Endothelial cell of umbilical vein (primary cell): ENCODE data around the gene ABLIM2. TPM values are rescaled to one million over a fixed set of nuclear protein-coding genes. Genes with fewer than 3 reads are reported as not detected.

Experiments
- BruUV-seq: library from RNA; stranded (reverse); fragments of 400-500 nt; replicated peaks from 2 replicates; lab custom pipeline; 2021; lab: Mats Ljungman, UMichigan
- CTCF ChIA-PET: fragments of 300-600, 350-600 bp; sonication (Branson Sonifier 250); formaldehyde crosslinking; loops from one replicate; lab custom pipeline; 2021; ENCODE audit warnings: antibody characterized with exemption, inconsistent platforms; lab: Charles Lee
- POLR2A ChIA-PET: fragments of 300-600, 350-600 bp; sonication (Branson Sonifier 250); formaldehyde crosslinking; loops from one replicate; lab custom pipeline; 2021; ENCODE audit warnings: antibody characterized with exemption, inconsistent platforms; lab: Charles Lee
- DNase-seq: peaks from one replicate; pipeline ENCODE4 v3.0.0-alpha.2; 2011; ENCODE audit warnings: low read depth, low spot score
- FAIRE-seq: peaks from 2 replicates; lab custom pipeline; 2011; peaks lifted over from hg19 to GRCh38; lab: Jason Lieb, UNC
- H2AFZ ChIP-seq: 2 replicates; pipeline ENCODE4 v1.6.0; 2012; ENCODE audit warnings: low read depth, low read length, control low read depth, inconsistent platforms
- H3K27ac ChIP-seq: 2 replicates; pipeline ENCODE4 v1.5.1; 2011; ENCODE audit warnings: low read depth, mild to moderate bottlenecking, control low read depth, low read length, moderate library complexity; ENCODE audit not compliant: insufficient read depth
- H3K27me3 ChIP-seq, 2 experiments: 2 replicates each; pipeline versions ENCODE4 v1.6.0 to v1.6.1; 2011; ENCODE audit warnings: low read length in 2 of 2, mixed read lengths in 1 of 2; ENCODE audit not compliant: control insufficient read depth in 2 of 2, insufficient read depth in 2 of 2
- H3K36me3 ChIP-seq, 2 experiments: 2 replicates in 1 of 2; 3 replicates in 1 of 2; pipeline ENCODE4 v1.5.1; 2011; ENCODE audit warnings: low read length in 2 of 2, mild to moderate bottlenecking in 1 of 2, moderate library complexity in 1 of 2; ENCODE audit not compliant: control insufficient read depth in 2 of 2, insufficient read depth in 2 of 2; ENCODE audit errors: extremely low read depth in 1 of 2
- H3K4me1 ChIP-seq: 3 replicates; pipeline ENCODE4 v1.5.1; 2011; ENCODE audit warnings: mild to moderate bottlenecking, low read length; ENCODE audit not compliant: control insufficient read depth, insufficient read depth; ENCODE audit errors: extremely low read depth
- H3K4me2 ChIP-seq: 2 replicates; pipeline ENCODE4 v1.6.1; 2011; ENCODE audit warnings: low read length, control low read depth, mixed read lengths; ENCODE audit not compliant: insufficient read depth
- H3K4me3 ChIP-seq, 3 experiments: fragments of 200-600 bp in 1 of 3; sonication (generic), shearing (Covaris generic) in 1 of 3; replicated peaks in 1 of 3; 2 replicates each; pipeline ENCODE4 v1.5.1; 2011 to 2016; ENCODE audit warnings: control low read depth in 3 of 3, low read length in 3 of 3, mild to moderate bottlenecking in 2 of 3, inconsistent platforms in 1 of 3, low read depth in 1 of 3, moderate library complexity in 1 of 3; ENCODE audit not compliant: insufficient read depth in 1 of 3
- H3K79me2 ChIP-seq: 2 replicates; pipeline ENCODE4 v1.6.0; 2012; ENCODE audit warnings: low read length, inconsistent platforms; ENCODE audit not compliant: control insufficient read depth, insufficient read depth
- H3K9ac ChIP-seq: replicated peaks from 2 replicates; pipeline ENCODE3; 2011; ENCODE audit warnings: low read length, control low read depth; ENCODE audit not compliant: insufficient read depth; ENCODE audit errors: extremely low read depth
- H3K9me1 ChIP-seq: replicated peaks from 3 replicates; pipeline ENCODE4 v1.6.0; 2011; ENCODE audit warnings: mild to moderate bottlenecking, low read length; ENCODE audit not compliant: control insufficient read depth, insufficient read depth; ENCODE audit errors: extremely low read depth
- H3K9me3 ChIP-seq: replicated peaks from 2 replicates; pipeline ENCODE4 v1.5.1; 2012; ENCODE audit warnings: low read length, inconsistent platforms; ENCODE audit not compliant: control insufficient read depth, insufficient read depth
- H4K20me1 ChIP-seq: replicated peaks from 2 replicates; pipeline ENCODE3; 2011; ENCODE audit warnings: mild to moderate bottlenecking, low read length; ENCODE audit not compliant: control insufficient read depth, insufficient read depth; ENCODE audit errors: extremely low read depth
- EZH2 ChIP-seq: IDR thresholded peaks from 2 replicates; pipeline ENCODE4 v1.6.1; 2012; ENCODE audit warnings: borderline replicate concordance, low read depth, mild to moderate bottlenecking, moderate library complexity, low read length, inconsistent platforms; ENCODE audit not compliant: severe bottlenecking
- FOS ChIP-seq: IDR thresholded peaks from 2 replicates; pipeline ENCODE4 v1.6.1; 2011; ENCODE audit warnings: mild to moderate bottlenecking, low read length, moderate library complexity, borderline replicate concordance; ENCODE audit not compliant: insufficient read depth
- GATA2 ChIP-seq: IDR thresholded peaks from 2 replicates; pipeline ENCODE4 v1.7.0; 2011; ENCODE audit warnings: low read depth, mild to moderate bottlenecking, moderate library complexity, mixed read lengths, low read length; ENCODE audit not compliant: insufficient read length, insufficient read depth
- JUN ChIP-seq: IDR thresholded peaks from 2 replicates; pipeline ENCODE4 v1.6.1; 2011; ENCODE audit warnings: borderline replicate concordance, low read depth; ENCODE audit not compliant: insufficient read length, insufficient read depth
- MYC ChIP-seq: IDR thresholded peaks from one replicate; pipeline ENCODE4 v1.6.1; 2011; ENCODE audit warnings: mild to moderate bottlenecking, low read depth, low read length
- POLR2A ChIP-seq: IDR thresholded peaks from 2 replicates; pipeline ENCODE4 v1.6.1; 2012; ENCODE audit warnings: low read depth, mild to moderate bottlenecking, control low read depth, low read length
- POLR2AphosphoS5 ChIP-seq: IDR thresholded peaks from 2 replicates; pipeline ENCODE4 v1.6.1; 2012; ENCODE audit warnings: low read depth, mild to moderate bottlenecking, control low read depth, low read length, moderate library complexity; ENCODE audit not compliant: insufficient read depth
- dilution Hi-C: fragments of 300-500 bp; cut with MboI; formaldehyde crosslinking; loops from one replicate; pipeline ENCODE4 v1.15.0; 2019; ENCODE audit warnings: low sequenced_read_pairs; ENCODE audit not compliant: extremely low pct_ligation_motif_present
- intact Hi-C: fragments of 100-400 bp; cut with micrococcal nuclease; formaldehyde crosslinking; loops from one replicate; pipeline ENCODE4 v1.10.0; 2022
- polyA plus RNA-seq, 4 experiments: library from polyadenylated mRNA; depleted of rRNA in 3 of 4; stranded (reverse) in 3 of 4; unstranded in 1 of 4; fragments of >200 nt; gene quantifications; 2 replicates each; pipeline versions ENCODE4 v1.2.1 to v1.2.3, GENCODE V29; 2011 to 2012; ENCODE audit warnings: missing spikeins in 1 of 4
- total RNA-seq: library from RNA; stranded (reverse); gene quantifications from 2 replicates; pipeline ENCODE4 v1.2.3, GENCODE V29; 2021
- TF ChIP-seq, protein P1 (sequence below), 2 donors: IDR thresholded peaks; 1 replicate in 1 of 2; 2 replicates in 1 of 2; pipeline ENCODE4 v1.5.1; 2011; ENCODE audit warnings: low read length in 2 of 2, mild to moderate bottlenecking in 2 of 2, moderate library complexity in 2 of 2, control low read depth in 1 of 2, inconsistent platforms in 1 of 2, low read depth in 1 of 2; ENCODE audit not compliant: insufficient read depth in 1 of 2; ENCODE audit errors: extremely low read depth in 1 of 2
- TF ChIP-seq, protein P2 (sequence below): IDR thresholded peaks from 2 replicates; pipeline ENCODE4 v1.6.1; 2011; ENCODE audit not compliant: insufficient read depth, insufficient read length

Gene ABLIM2
- total and polyA plus RNA-seq, 2 donors (not counting 3 experiments of a cell fraction or from before 2014, with no cell fraction given), result 0.28 to 0.66 TPM

DNA sequence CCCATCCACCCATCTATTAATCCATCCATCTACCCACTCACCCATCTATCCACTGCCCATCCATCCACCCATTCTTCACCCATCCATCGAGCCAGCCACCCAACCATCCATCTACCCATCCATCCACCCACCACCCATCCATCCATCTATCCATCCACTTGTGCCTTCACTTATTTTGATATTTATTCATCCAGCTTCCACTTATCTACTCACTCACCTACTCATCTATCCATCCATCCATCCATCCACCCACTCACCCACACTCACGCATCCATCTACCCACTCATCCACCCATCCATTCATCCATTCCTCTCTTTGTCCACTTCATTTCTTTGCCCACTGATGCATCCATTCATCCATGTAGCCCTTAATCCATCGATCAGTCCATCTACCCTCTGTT lies 146.1 kb downstream of the ABLIM2 start:
- H3K4me1 ChIP-seq, result no peaks in the 10 kb centered on the region
- no peak overlapping the region for H3K27ac ChIP-seq
- no peaks in the 10 kb centered on the region for H3K36me3 ChIP-seq
- H4K20me1 ChIP-seq, result no peaks in the 10 kb centered on the region
- H3K4me3 ChIP-seq, result no peak overlapping the region
- no peaks in the 10 kb centered on the region for H3K27me3 ChIP-seq
- CTCF ChIA-PET, result no interaction called here
- no peak for TF ChIP-seq JUN
- TF ChIP-seq, protein P1, sequence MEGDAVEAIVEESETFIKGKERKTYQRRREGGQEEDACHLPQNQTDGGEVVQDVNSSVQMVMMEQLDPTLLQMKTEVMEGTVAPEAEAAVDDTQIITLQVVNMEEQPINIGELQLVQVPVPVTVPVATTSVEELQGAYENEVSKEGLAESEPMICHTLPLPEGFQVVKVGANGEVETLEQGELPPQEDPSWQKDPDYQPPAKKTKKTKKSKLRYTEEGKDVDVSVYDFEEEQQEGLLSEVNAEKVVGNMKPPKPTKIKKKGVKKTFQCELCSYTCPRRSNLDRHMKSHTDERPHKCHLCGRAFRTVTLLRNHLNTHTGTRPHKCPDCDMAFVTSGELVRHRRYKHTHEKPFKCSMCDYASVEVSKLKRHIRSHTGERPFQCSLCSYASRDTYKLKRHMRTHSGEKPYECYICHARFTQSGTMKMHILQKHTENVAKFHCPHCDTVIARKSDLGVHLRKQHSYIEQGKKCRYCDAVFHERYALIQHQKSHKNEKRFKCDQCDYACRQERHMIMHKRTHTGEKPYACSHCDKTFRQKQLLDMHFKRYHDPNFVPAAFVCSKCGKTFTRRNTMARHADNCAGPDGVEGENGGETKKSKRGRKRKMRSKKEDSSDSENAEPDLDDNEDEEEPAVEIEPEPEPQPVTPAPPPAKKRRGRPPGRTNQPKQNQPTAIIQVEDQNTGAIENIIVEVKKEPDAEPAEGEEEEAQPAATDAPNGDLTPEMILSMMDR (IDR thresholded peaks at IDR 0.05; ENCODE audit: extremely low read depth in 1 of 2, insufficient read depth in 1 of 2, low read depth in 1 of 2, low read length in 2 of 2), result no peak
- no peak for TF ChIP-seq POLR2A
- TF ChIP-seq FOS, result no peak
- no peak for TF ChIP-seq POLR2AphosphoS5
- no peak for TF ChIP-seq EZH2
- TF ChIP-seq GATA2, result no peak
- TF ChIP-seq, protein P2, sequence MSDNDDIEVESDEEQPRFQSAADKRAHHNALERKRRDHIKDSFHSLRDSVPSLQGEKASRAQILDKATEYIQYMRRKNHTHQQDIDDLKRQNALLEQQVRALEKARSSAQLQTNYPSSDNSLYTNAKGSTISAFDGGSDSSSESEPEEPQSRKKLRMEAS, result no peak
- no peak for TF ChIP-seq MYC
- H3K9me3 ChIP-seq, result no peaks in the 10 kb centered on the region
- FAIRE-seq (no peak), DNase-seq (no peak)
- intact Hi-C loops (no loop called here), dilution Hi-C loops (no loop called here)
- H3K4me2 ChIP-seq, result no peak overlapping the region
- H3K79me2 ChIP-seq, result no peaks in the 10 kb centered on the region
- no peak overlapping the region for H2AFZ ChIP-seq
- H3K9ac ChIP-seq, result no peak overlapping the region
- POLR2A ChIA-PET, result interaction anchor here (0.8 kb wide), 1 partner anchor 51 kb away, joined by 12 read pairs; no protein-coding TSS in a partner anchor
- BruUV-seq, result no TSS peak
- H3K9me1 ChIP-seq, result no peaks in the 10 kb centered on the region
